T-helper 17 cell (primary cell): ENCODE measurements around the gene FAAP24. TPM values are rescaled to one million over a fixed set of nuclear protein-coding genes. Genes with fewer than 3 reads are reported as not detected.
"Not testable (repeated sequence)": the region's sequence is repeated elsewhere in the genome, so short reads cannot be mapped to it uniquely, and the experiment has no call there.

Source experiments
- ATAC-seq: fragments of 150-1000 bp; cut with Tn5 transposase; 2 replicates; pipeline ENCODE4 v1.10.0; 2021; ENCODE audit warnings: mild to moderate bottlenecking, moderate library complexity
- DNase-seq, 3 donors: peaks; one replicate each; pipeline versions ENCODE4 v3.0.0 to v3.0.0-alpha.2; 2020 to 2021
- H3K9me3 ChIP-seq: one replicate; pipeline ENCODE4 v1.7.0; 2013; ENCODE audit warnings: low read length, mild to moderate bottlenecking; ENCODE audit not compliant: control insufficient read depth, poor library complexity, severe bottlenecking
- H3K27ac Mint-ChIP-seq: one replicate; pipeline ENCODE4 v1.8.0; 2022; ENCODE audit warnings: mild to moderate bottlenecking, moderate library complexity, mixed read lengths
- H3K27me3 Mint-ChIP-seq: one replicate; pipeline ENCODE4 v1.8.0; 2022; ENCODE audit warnings: mixed read lengths
- H3K36me3 Mint-ChIP-seq: one replicate; pipeline ENCODE4 v1.8.0; 2022; ENCODE audit warnings: low read depth, mixed read lengths
- H3K4me1 Mint-ChIP-seq: one replicate; pipeline ENCODE4 v1.8.0; 2022; ENCODE audit warnings: mild to moderate bottlenecking, mixed read lengths
- H3K4me3 Mint-ChIP-seq: one replicate; pipeline ENCODE4 v1.8.0; 2022; ENCODE audit warnings: mild to moderate bottlenecking, moderate library complexity, mixed read lengths
- total RNA-seq, 4 donors: library from RNA in 2 of 4; stranded (reverse) in 2 of 4; gene quantifications; one replicate each; pipeline ENCODE4 v1.2.3 and lab custom pipeline; 2022 to 2026

Gene FAAP24
- total RNA-seq, 2 donors from 2014 or later, result 2.1 to 2.2 TPM

GRCh38 chr19:33003424-33004024 is 31.5 kb downstream of the FAAP24 start:
- H3K4me3 Mint-ChIP-seq, H3K27ac Mint-ChIP-seq, H3K27me3 Mint-ChIP-seq, H3K9me3 ChIP-seq, H3K4me1 Mint-ChIP-seq, DNase-seq, H3K36me3 Mint-ChIP-seq, ATAC-seq: not testable (repeated sequence)

- Mint-ChIP-seq H3K27me3 (peaks cover 4% of the 10 kb centered on the region), H3K4me1 (peaks cover 5% of the 10 kb centered on the region), H3K4me3 (no peak overlapping the region), H3K27ac (peak overlapping the region; percentile 24), H3K36me3 (no peaks in the 10 kb centered on the region)
- DNase-seq (no peak), ATAC-seq (no peak)
- no peaks in the 10 kb centered on the region for H3K9me3 ChIP-seq
Measured at GRCh38 chr19:33005440-33005839, 33.4 kb downstream of the FAAP24 start.

GRCh38 chr19:33008738-33009137 is 36.7 kb downstream of the FAAP24 start:
- H3K36me3 Mint-ChIP-seq, result no peaks in the 10 kb centered on the region
- H3K4me3 Mint-ChIP-seq, result no peak overlapping the region
- peaks cover 2% of the 10 kb centered on the region for H3K4me1 Mint-ChIP-seq
- no peak for ATAC-seq
- peaks cover 4% of the 10 kb centered on the region for H3K27me3 Mint-ChIP-seq
- no peak for DNase-seq
- no peaks in the 10 kb centered on the region for H3K9me3 ChIP-seq
- no peak overlapping the region for H3K27ac Mint-ChIP-seq

- not testable (repeated sequence) for ATAC-seq, H3K36me3 Mint-ChIP-seq, H3K27me3 Mint-ChIP-seq, DNase-seq, H3K9me3 ChIP-seq, H3K4me3 Mint-ChIP-seq, H3K27ac Mint-ChIP-seq, H3K4me1 Mint-ChIP-seq
Measured at GRCh38 chr19:33010891-33011290, 38.8 kb downstream of the FAAP24 start.

GRCh38 chr19:33022472-33023116 is 50.6 kb downstream of the FAAP24 start:
- no peaks in the 10 kb centered on the region for H3K9me3 ChIP-seq
- no peak for ATAC-seq
- peaks cover 2% of the 10 kb centered on the region for H3K36me3 Mint-ChIP-seq
- no peak for DNase-seq
- H3K27me3 Mint-ChIP-seq, result peaks cover 4% of the 10 kb centered on the region
- no peak overlapping the region for H3K27ac Mint-ChIP-seq
- no peaks in the 10 kb centered on the region for H3K4me1 Mint-ChIP-seq
- H3K4me3 Mint-ChIP-seq, result no peak overlapping the region

GRCh38 chr19:33024398-33024797 is 52.4 kb downstream of the FAAP24 start:
- ATAC-seq (no peak), DNase-seq (no peak)
- Mint-ChIP-seq H3K4me1 (no peaks in the 10 kb centered on the region), H3K27me3 (peaks cover 4% of the 10 kb centered on the region), H3K27ac (no peak overlapping the region), H3K36me3 (peaks cover 2% of the 10 kb centered on the region), H3K4me3 (no peak overlapping the region)
- no peaks in the 10 kb centered on the region for H3K9me3 ChIP-seq

GRCh38 chr19:33025468-33026238 is 53.6 kb downstream of the FAAP24 start:
- not testable (repeated sequence) for H3K4me1 Mint-ChIP-seq, H3K36me3 Mint-ChIP-seq, ATAC-seq, H3K4me3 Mint-ChIP-seq, H3K9me3 ChIP-seq, DNase-seq, H3K27me3 Mint-ChIP-seq, H3K27ac Mint-ChIP-seq

GRCh38 chr19:33026602-33027001 is 54.6 kb downstream of the FAAP24 start:
- not testable (repeated sequence) for H3K4me1 Mint-ChIP-seq, H3K9me3 ChIP-seq, H3K27ac Mint-ChIP-seq, ATAC-seq, H3K36me3 Mint-ChIP-seq, H3K4me3 Mint-ChIP-seq, H3K27me3 Mint-ChIP-seq, DNase-seq

Other genes starting within 250 kb of the FAAP24 start
- gene SLC7A9, start 102.5 kb upstream of the FAAP24 start, total RNA-seq, result under 1 TPM in 1 of 2 donors, not detected in 1; 0.30 TPM
- gene CEP89, start 284 bp upstream of the FAAP24 start, total RNA-seq, result 1 to 10 TPM; 9.5 to 9.8 TPM
- gene RHPN2, start 92.6 kb downstream of the FAAP24 start, total RNA-seq, result not detected
- 1 to 10 TPM; 8.8 to 9.0 TPM for gene GPATCH1, start 108.9 kb downstream of the FAAP24 start, total RNA-seq
- not detected for gene WDR88, start 159.9 kb downstream of the FAAP24 start, total RNA-seq
- under 1 TPM in 1 of 2 donors, not detected in 1; 0.52 TPM for gene LRP3, start 222.1 kb downstream of the FAAP24 start, total RNA-seq